Endodermal cell (in vitro differentiated cells): ENCODE data around the gene MT4. TPM values are rescaled to one million over a fixed set of nuclear protein-coding genes. Genes with fewer than 3 reads are reported as not detected.

Experiments used
- DNase-seq: peaks from one replicate; pipeline ENCODE4 v3.0.0-alpha.2; 2017
- H3K27ac ChIP-seq: 2 replicates; pipeline ENCODE4 v1.5.1; 2013; ENCODE audit warnings: mild to moderate bottlenecking, low read depth, low read length, moderate library complexity
- H3K27me3 ChIP-seq: 2 replicates; pipeline ENCODE4 v1.6.1; 2013; ENCODE audit warnings: mild to moderate bottlenecking, low read length, moderate library complexity; ENCODE audit not compliant: insufficient read depth, control insufficient read depth, poor library complexity, severe bottlenecking
- H3K36me3 ChIP-seq: 2 replicates; pipeline ENCODE4 v1.7.0; 2013; ENCODE audit warnings: mild to moderate bottlenecking, low read length, moderate library complexity; ENCODE audit not compliant: control insufficient read depth, insufficient read depth
- H3K4me1 ChIP-seq: one replicate; pipeline ENCODE4 v1.7.0; 2013; ENCODE audit warnings: low read length; ENCODE audit not compliant: control insufficient read depth, insufficient read depth
- H3K4me3 ChIP-seq: 2 replicates; pipeline ENCODE4 v1.5.1; 2013; ENCODE audit warnings: mild to moderate bottlenecking, low read length, moderate library complexity
- H3K9ac ChIP-seq: 2 replicates; pipeline ENCODE4 v1.6.1; 2013; ENCODE audit warnings: mild to moderate bottlenecking, low read length, moderate library complexity; ENCODE audit not compliant: poor library complexity, severe bottlenecking; ENCODE audit errors: extremely low read depth
- H3K9me3 ChIP-seq: 2 replicates; pipeline ENCODE4 v1.6.1; 2013; ENCODE audit warnings: mild to moderate bottlenecking, low read length, moderate library complexity; ENCODE audit not compliant: control insufficient read depth
- H3K27ac Mint-ChIP-seq: 2 replicates; pipeline ENCODE4 v1.8.0; 2020; ENCODE audit warnings: mixed read lengths
- H3K27me3 Mint-ChIP-seq: 2 replicates; pipeline ENCODE4 v1.8.0; 2021; ENCODE audit warnings: mild to moderate bottlenecking, mixed read lengths; ENCODE audit not compliant: insufficient read depth
- H3K36me3 Mint-ChIP-seq: 2 replicates; pipeline ENCODE4 v1.8.0; 2020; ENCODE audit warnings: low read depth, mixed read lengths
- H3K4me1 Mint-ChIP-seq: 2 replicates; pipeline ENCODE4 v1.8.0; 2020; ENCODE audit warnings: mixed read lengths
- H3K4me3 Mint-ChIP-seq: 2 replicates; pipeline ENCODE4 v1.8.0; 2020; ENCODE audit warnings: mild to moderate bottlenecking, moderate library complexity, mixed read lengths
- H3K9me3 Mint-ChIP-seq: 2 replicates; pipeline ENCODE4 v1.8.0; 2020; ENCODE audit warnings: mild to moderate bottlenecking, mixed read lengths
- CTCF ChIP-seq: fragments of 200-600 bp; sonication (generic); conservative IDR thresholded peaks from 2 replicates; pipeline ENCODE4 v1.5.0; 2021; ENCODE audit warnings: antibody characterized with exemption, mild to moderate bottlenecking
- WGBS, 2 experiments: methylation state at CpG; one replicate each; pipeline versions ENCODE4 v1.1.5 to v1.1.7; 2013; ENCODE audit warnings: missing lambda C conversion rate in 2 of 2, mixed read lengths in 1 of 2; ENCODE audit not compliant: insufficient coverage in 1 of 2, insufficient read length in 1 of 2; 5-methylcytosine and 5-hydroxymethylcytosine counted together
- total RNA-seq, 2 donors: library from RNA; stranded (reverse); fragmentation: NEBNext Ultra II Directional in 1 of 2; extraction: Animal tissue kit (Norgen Biotek cat#: 25700) in 1 of 2; gene quantifications; 2 replicates in 1 of 2; 3 replicates in 1 of 2; pipeline ENCODE4 v1.2.1, GENCODE V29; 2021

Gene MT4
- total RNA-seq, 2 donors from 2014 or later: not detected

- H3K27ac Mint-ChIP-seq: no peak overlapping the region
- Histone ChIP-seq H3K9me3 (no peaks in the 10 kb centered on the region), H3K9ac (no peak overlapping the region), H3K36me3 (no peaks in the 10 kb centered on the region), H3K4me3 (no peak overlapping the region), H3K4me1 (no peaks in the 10 kb centered on the region), H3K27me3 (no peaks in the 10 kb centered on the region), H3K27ac (no peak overlapping the region)
- TF ChIP-seq CTCF: no peak
- peaks cover 2% of the 10 kb centered on the region for H3K27me3 Mint-ChIP-seq
- H3K4me3 Mint-ChIP-seq: no peak overlapping the region
- no peaks in the 10 kb centered on the region for H3K9me3 Mint-ChIP-seq
- no peaks in the 10 kb centered on the region for H3K36me3 Mint-ChIP-seq
- DNase-seq: no peak
- peaks cover 12% of the 10 kb centered on the region for H3K4me1 Mint-ChIP-seq
These were observed 15.7 kb upstream of the MT4 start for GRCh38 chr16:56549161-56549560.

GRCh38 chr16:56549744-56550385 lies 15.0 kb upstream of the MT4 start:
- H3K27me3 Mint-ChIP-seq: peaks cover 4% of the 10 kb centered on the region
- no peak overlapping the region for H3K27ac Mint-ChIP-seq
- Histone ChIP-seq H3K27ac (no peak overlapping the region), H3K36me3 (no peaks in the 10 kb centered on the region), H3K4me1 (no peaks in the 10 kb centered on the region), H3K27me3 (no peaks in the 10 kb centered on the region), H3K4me3 (no peak overlapping the region), H3K9me3 (no peaks in the 10 kb centered on the region), H3K9ac (no peak overlapping the region)
- no peak overlapping the region for H3K4me3 Mint-ChIP-seq
- DNase-seq: no peak
- WGBS, 2 experiments: 91 to 92% methylated on average over 4 to 5 of the region's 5 CpGs
- H3K4me1 Mint-ChIP-seq: peaks cover 12% of the 10 kb centered on the region
- H3K9me3 Mint-ChIP-seq: no peaks in the 10 kb centered on the region
- no peaks in the 10 kb centered on the region for H3K36me3 Mint-ChIP-seq
- TF ChIP-seq CTCF: no peak

GRCh38 chr16:56551796-56552738 lies 12.8 kb upstream of the MT4 start:
- H3K27me3 Mint-ChIP-seq: peaks cover 7% of the 10 kb centered on the region
- 80 to 89% methylated on average over 4 to 10 of the region's 11 CpGs for whole genome bisulfite sequencing, 2 experiments
- H3K36me3 Mint-ChIP-seq: no peaks in the 10 kb centered on the region
- peaks cover 10% of the 10 kb centered on the region for H3K4me1 Mint-ChIP-seq
- H3K9me3 Mint-ChIP-seq: no peaks in the 10 kb centered on the region
- Histone ChIP-seq H3K4me1 (no peaks in the 10 kb centered on the region), H3K9ac (no peak overlapping the region), H3K9me3 (no peaks in the 10 kb centered on the region), H3K36me3 (no peaks in the 10 kb centered on the region), H3K27me3 (no peaks in the 10 kb centered on the region), H3K27ac (no peak overlapping the region), H3K4me3 (no peak overlapping the region)
- H3K27ac Mint-ChIP-seq: no peak overlapping the region
- no peak overlapping the region for H3K4me3 Mint-ChIP-seq
- no peak for TF ChIP-seq CTCF
- DNase-seq: no peak
